K562 (cell line): Measurements from ENCODE around the gene SLC8A1. TPM values are rescaled to one million over a fixed set of nuclear protein-coding genes. Genes with fewer than 3 reads are reported as not detected.

Experiments
- ATAC-seq: fragments of 200-7000 bp; cut with Tn5 transposase; 3 replicates; pipeline ENCODE4 v1.9.1; 2020; ENCODE audit warnings: moderate library complexity
- BruUV-seq: library from RNA; stranded (reverse); fragments of 400-500 nt; replicated peaks from 2 replicates; lab custom pipeline; 2021; lab: Mats Ljungman, UMichigan
- CTCF ChIA-PET: fragments of 300-600 bp; formaldehyde crosslinking; extraction: SDS; loops from one replicate; lab custom pipeline; 2021; ENCODE audit warnings: low intra/inter-chr PET ratio; lab: Yijun Ruan, JAX
- POLR2A ChIA-PET: fragments of 300-600, 350-650 bp; sonication (Branson Sonifier 250); formaldehyde crosslinking; extraction: SDS; loops from one replicate; lab custom pipeline; 2021; ENCODE audit warnings: antibody characterized with exemption, inconsistent platforms; lab: Yijun Ruan, JAX
- DNase-seq, 4 experiments: peaks; one replicate each; pipeline versions ENCODE4 v3.0.0 to v3.0.0-alpha.2; 2011 to 2018; ENCODE audit warnings: low spot score in 3 of 4, mixed read lengths in 3 of 4; ENCODE audit errors: extremely low read depth in 1 of 4
- FAIRE-seq: peaks from 2 replicates; lab custom pipeline; 2011; peaks lifted over from hg19 to GRCh38; lab: Jason Lieb, UNC
- H2AFZ ChIP-seq: 2 replicates; pipeline ENCODE4 v1.6.0; 2011; ENCODE audit warnings: low read depth, low read length, control low read depth, inconsistent platforms
- H3K27ac ChIP-seq: fragments of 200-600 bp; 3 replicates; pipeline ENCODE4 v1.8.0; 2011; ENCODE audit warnings: low read depth, mild to moderate bottlenecking, control low read depth, inconsistent platforms, low read length, moderate library complexity, mixed read lengths; ENCODE audit errors: extremely low read depth
- H3K27me3 ChIP-seq, 2 experiments: fragments of 300-600 bp in 1 of 2; 2 replicates in 1 of 2; 3 replicates in 1 of 2; pipeline versions ENCODE4 v1.6.0 to v1.8.0; 2011; ENCODE audit warnings: inconsistent platforms in 2 of 2, low read length in 2 of 2, mild to moderate bottlenecking in 1 of 2, mixed read lengths in 1 of 2, moderate library complexity in 1 of 2; ENCODE audit not compliant: control insufficient read depth in 2 of 2, insufficient read depth in 2 of 2
- H3K36me3 ChIP-seq: fragments of 300-600 bp; 3 replicates; pipeline ENCODE4 v1.8.0; 2011; ENCODE audit warnings: mild to moderate bottlenecking, low read length, inconsistent platforms; ENCODE audit not compliant: control insufficient read depth, insufficient read depth
- H3K4me1 ChIP-seq, 2 experiments: fragments of 200-600 bp in 1 of 2; replicated peaks in 1 of 2; 2 replicates in 1 of 2; 3 replicates in 1 of 2; pipeline versions ENCODE4 v1.5.1 to v1.8.0; 2011; ENCODE audit warnings: inconsistent platforms in 2 of 2, low read length in 2 of 2, mild to moderate bottlenecking in 1 of 2, mixed read lengths in 1 of 2, moderate library complexity in 1 of 2; ENCODE audit not compliant: control insufficient read depth in 2 of 2, insufficient read depth in 2 of 2
- H3K4me2 ChIP-seq: 2 replicates; pipeline ENCODE4 v1.6.1; 2011; ENCODE audit warnings: low read length, control low read depth, inconsistent platforms, mixed read lengths; ENCODE audit not compliant: insufficient read depth
- H3K4me3 ChIP-seq: fragments of 200-600 bp; sonication (generic), shearing (Covaris generic); 2 replicates; pipeline ENCODE4 v1.5.1; 2016; ENCODE audit warnings: control low read depth, inconsistent platforms
- H3K79me2 ChIP-seq: fragments of 200-600 bp; 3 replicates; pipeline ENCODE4 v1.8.0; 2011; ENCODE audit warnings: low read length, inconsistent platforms; ENCODE audit not compliant: control insufficient read depth, insufficient read depth
- H3K9ac ChIP-seq, 2 experiments: 2 replicates each; pipeline versions ENCODE4 v1.6.0 to v1.6.1; 2011; ENCODE audit warnings: low read depth in 2 of 2, low read length in 2 of 2, control low read depth in 1 of 2, inconsistent platforms in 1 of 2, mild to moderate bottlenecking in 1 of 2, mixed read lengths in 1 of 2; ENCODE audit not compliant: insufficient read depth in 1 of 2
- H3K9me1 ChIP-seq: one replicate; pipeline ENCODE4 v1.6.0; 2011; ENCODE audit warnings: inconsistent platforms, mild to moderate bottlenecking, low read length, moderate library complexity; ENCODE audit not compliant: control insufficient read depth, insufficient read depth
- H3K9me3 ChIP-seq: replicated peaks from 2 replicates; pipeline ENCODE4 v1.5.1; 2011; ENCODE audit warnings: low read depth, low read length, inconsistent platforms; ENCODE audit not compliant: control insufficient read depth, insufficient read depth
- H4K20me1 ChIP-seq: replicated peaks from 2 replicates; pipeline ENCODE4 v1.6.1; 2011; ENCODE audit warnings: low read length, inconsistent platforms, mixed read lengths; ENCODE audit not compliant: control insufficient read depth, insufficient read depth
- EZH2 ChIP-seq: IDR thresholded peaks from 2 replicates; pipeline ENCODE4 v1.6.1; 2012; ENCODE audit warnings: low read depth, mild to moderate bottlenecking, inconsistent platforms, low read length, borderline replicate concordance
- GATAD2A ChIP-seq: fragments of 450-650 bp; IDR thresholded peaks from 2 replicates; pipeline ENCODE4 v1.6.1; 2017
- GTF2B ChIP-seq: IDR thresholded peaks from 2 replicates; pipeline ENCODE4 v1.6.1; 2011; ENCODE audit not compliant: insufficient read length; ENCODE audit errors: extremely low read depth
- HNRNPLL ChIP-seq: fragments of 200-400 bp; formaldehyde crosslinking; IDR thresholded peaks from 2 replicates; pipeline ENCODE4 v1.6.1; 2017; ENCODE audit warnings: low read length, low read depth, mild to moderate bottlenecking; ENCODE audit not compliant: poor library complexity, severe bottlenecking
- NFE2L1 ChIP-seq: fragments of 450-650 bp; IDR thresholded peaks from 2 replicates; pipeline ENCODE4 v1.6.1; 2016; ENCODE audit warnings: missing genetic modification characterization, low read depth, mild to moderate bottlenecking, missing compliant biosample characterization, moderate library complexity, borderline replicate concordance
- NUFIP1 ChIP-seq: fragments of 450-650 bp; IDR thresholded peaks from 2 replicates; pipeline ENCODE4 v1.6.1; 2018; ENCODE audit not compliant: partially characterized antibody
- ZNF57 ChIP-seq: fragments of 450-650 bp; formaldehyde crosslinking; IDR thresholded peaks from 2 replicates; pipeline ENCODE4 v1.4.0; 2020; ENCODE audit warnings: mild to moderate bottlenecking, moderate library complexity
- ZNF75A ChIP-seq: fragments of 450-650 bp; formaldehyde crosslinking; IDR thresholded peaks from 2 replicates; pipeline ENCODE4 v1.4.0; 2020; ENCODE audit warnings: mild to moderate bottlenecking
- WGBS: fragments of 100-300 bp; shearing (Covaris generic); methylation state at CpG from one replicate; pipeline ENCODE4 v1.1.6; 2016; ENCODE audit warnings: low coverage, mixed read lengths; ENCODE audit not compliant: insufficient coverage; ENCODE audit errors: missing lambda C conversion rate; 5-methylcytosine and 5-hydroxymethylcytosine counted together
- in situ Hi-C: fragments of 300-500 bp; cut with MboI; formaldehyde crosslinking; loops from 4 replicates; pipeline ENCODE4 v1.15.0; 2018; ENCODE audit warnings: inconsistent platforms, mixed read lengths
- intact Hi-C: fragments of 100-400 bp; cut with micrococcal nuclease; formaldehyde crosslinking; loops from 2 replicates; pipeline ENCODE4 v1.14.2; 2022
- polyA plus RNA-seq, 8 experiments: library from polyadenylated mRNA; depleted of rRNA in 4 of 8; stranded (reverse) in 5 of 8; unstranded in 3 of 8; fragments of >200 nt; fragmentation: Nextera tagmentation in 2 of 8; fragmentation: Illumina TruSeq in 1 of 8; extraction: Ambion mirVana in 2 of 8; extraction: Trizol in 1 of 8; gene quantifications; 2 replicates each; pipeline versions ENCODE4 v1.2.1 to v1.2.3, GENCODE V29; 2011 to 2014; ENCODE audit warnings: inconsistent platforms in 1 of 8, missing spikeins in 1 of 8
- total RNA-seq, 7 experiments: library from RNA; depleted of rRNA in 6 of 7; stranded (reverse); fragments of >200 nt in 6 of 7; fragmentation: Illumina TruSeq in 2 of 7; extraction: Trizol in 2 of 7; gene quantifications; 2 replicates each; pipeline versions ENCODE4 v1.2.1 to v1.2.3, GENCODE V29; 2011 to 2021; ENCODE audit warnings: low replicate concordance in 1 of 7

SLC8A1 gene
- total and polyA plus RNA-seq, 9 of the 15 experiments (the other 6 are each of a cell fraction or from before 2014, with no cell fraction given): not detected

- no peak for TF ChIP-seq HNRNPLL
- no peak for TF ChIP-seq GTF2B
- TF ChIP-seq ZNF75A (CRISPR knock-in tag): no peak
- no peak for TF ChIP-seq EZH2
- ChIA-PET CTCF (no interaction called here), POLR2A (no interaction called here)
- ATAC-seq (no peak), FAIRE-seq (no peak), DNase-seq (no peak)
- Histone ChIP-seq H3K4me2 (no peak overlapping the region), H3K27me3 (no peaks in the 10 kb centered on the region), H3K9me3 (no peaks in the 10 kb centered on the region), H3K79me2 (no peaks in the 10 kb centered on the region), H3K36me3 (no peaks in the 10 kb centered on the region), H3K9ac (no peak overlapping the region), H4K20me1 (no peaks in the 10 kb centered on the region), H3K4me1 (no peaks in the 10 kb centered on the region), H3K27ac (no peak overlapping the region), H2AFZ (no peak overlapping the region), H3K4me3 (no peak overlapping the region), H3K9me1 (no peaks in the 10 kb centered on the region)
- BruUV-seq: no TSS peak
- WGBS: 0% methylated on average over 3 of the region's 3 CpGs
- in situ Hi-C loops (no loop called here), intact Hi-C loops (no loop called here)
These were observed 31.4 kb downstream of the SLC8A1 start for GRCh38 chr2:40420478-40420877.

GRCh38 chr2:40419364-40419762 is 32.5 kb downstream of the SLC8A1 start:
- POLR2A ChIA-PET: no interaction called here

More at GRCh38 chr2:40419364-40419762, 32.5 kb downstream of the SLC8A1 start:
- no peak for TF ChIP-seq NFE2L1 (tag)
- TF ChIP-seq NUFIP1: no peak
- no peak for TF ChIP-seq GATAD2A
- no peak for TF ChIP-seq ZNF57 (CRISPR knock-in tag)
- TF ChIP-seq, all 486 proteins: peak for 0
- no peaks in the 10 kb centered on the region for H3K27me3 ChIP-seq
- in situ Hi-C loops: no loop called here
- no peaks in the 10 kb centered on the region for H3K36me3 ChIP-seq
- 7% methylated on average over 2 of the region's 2 CpGs for WGBS
- H3K9ac ChIP-seq: no peak overlapping the region
- no peak overlapping the region for H3K4me2 ChIP-seq
- no peaks in the 10 kb centered on the region for H3K79me2 ChIP-seq
- no peak overlapping the region for H2AFZ ChIP-seq
- no peaks in the 10 kb centered on the region for H4K20me1 ChIP-seq
- DNase-seq: no peak
- intact Hi-C loops: no loop called here
- no peaks in the 10 kb centered on the region for H3K4me1 ChIP-seq
- no peak for ATAC-seq
- BruUV-seq: no TSS peak
- H3K27ac ChIP-seq: no peak overlapping the region
- H3K4me3 ChIP-seq: no peak overlapping the region
- no peaks in the 10 kb centered on the region; the same call in 1 of the 2 replicates for H3K9me3 ChIP-seq
- H3K9me1 ChIP-seq: no peaks in the 10 kb centered on the region
- CTCF ChIA-PET: no interaction called here
- FAIRE-seq: no peak
